Measurements from ENCODE around the gene TUT4. TPM values are rescaled to one million over a fixed set of nuclear protein-coding genes. Genes with fewer than 3 reads are reported as not detected.

The TUT4 gene
- total and polyA plus RNA-seq, 8 donors = 37.5 to 138 (median 116) TPM

GRCh38 chr1:52549267-52549666 lies 3.6 kb downstream of the TUT4 start:
- Histone ChIP-seq H3K27ac (no peak overlapping the region), H3K4me3 (no peak overlapping the region), H3K27me3 (no peaks in the 10 kb centered on the region), H3K36me3 (no peaks in the 10 kb centered on the region), H3K9me3 (no peaks in the 10 kb centered on the region), H3K4me1 (peaks cover 5 to 26% of the 10 kb centered on the region in 2 donors)
- intact Hi-C loops (cut with DNase I) = no loop called here
- ATAC-seq = no peak
- no peak for DNase-seq
- no peak for TF ChIP-seq CTCF (IDR thresholded peaks at IDR 0.05)

- no peak overlapping the region for H3K4me3 ChIP-seq
- H3K4me1 ChIP-seq = peaks cover 5 to 16% of the 10 kb centered on the region in 2 donors
- no peak for TF ChIP-seq CTCF (IDR thresholded peaks at IDR 0.05)
- no peaks in the 10 kb centered on the region for H3K27me3 ChIP-seq
- DNase-seq (no peak), ATAC-seq (no peak)
- H3K9me3 ChIP-seq = peaks cover 0 to 18% of the 10 kb centered on the region in 2 donors
- H3K36me3 ChIP-seq = no peaks in the 10 kb centered on the region
- H3K27ac ChIP-seq = no peak overlapping the region
- intact Hi-C loops (cut with DNase I) = no loop called here
Observed at GRCh38 chr1:52546852-52547251, 6.0 kb downstream of the TUT4 start.

- H3K4me3 ChIP-seq = no peak overlapping the region
- H3K36me3 ChIP-seq = no peaks in the 10 kb centered on the region
- peaks cover 0 to 28% of the 10 kb centered on the region in 2 donors for H3K9me3 ChIP-seq
- DNase-seq = no peak
- TF ChIP-seq CTCF (IDR thresholded peaks at IDR 0.05) = no peak
- H3K27me3 ChIP-seq = no peaks in the 10 kb centered on the region
- ATAC-seq = no peak
- H3K4me1 ChIP-seq = no peaks in the 10 kb centered on the region
- intact Hi-C loops (cut with DNase I) = no loop called here
- H3K27ac ChIP-seq = no peak overlapping the region
Observed at GRCh38 chr1:52544665-52545525, 8.0 kb downstream of the TUT4 start.

GRCh38 chr1:52542085-52542688 lies 10.7 kb downstream of the TUT4 start:
- no peak for ATAC-seq
- no peaks in the 10 kb centered on the region for H3K27me3 ChIP-seq
- H3K9me3 ChIP-seq = peaks cover 0 to 28% of the 10 kb centered on the region in 2 donors
- H3K36me3 ChIP-seq = no peaks in the 10 kb centered on the region
- no peaks in the 10 kb centered on the region for H3K4me1 ChIP-seq
- TF ChIP-seq CTCF (IDR thresholded peaks at IDR 0.05) = no peak
- H3K4me3 ChIP-seq = no peak overlapping the region
- H3K27ac ChIP-seq = no peak overlapping the region
- intact Hi-C loops (cut with DNase I) = no loop called here
- peak in 1 of 4 donors; percentile 3 for DNase-seq

Data from left lung (tissue), 10 donors.